K562 (cell line): ENCODE data around the gene HRAS.

Source experiments
- ESRRA ChIP-seq: fragments of 450-650 bp; IDR thresholded peaks from 2 replicates; pipeline ENCODE4 v1.6.1; 2014; ENCODE audit warnings: low read depth, mild to moderate bottlenecking, moderate library complexity, borderline replicate concordance
- FOXK2 ChIP-seq, 2 experiments: fragments of 450-650 bp; IDR thresholded peaks in 1 of 2; conservative IDR thresholded peaks in 1 of 2; 2 replicates each; pipeline ENCODE4 v1.6.1; 2016; ENCODE audit warnings: low read depth in 2 of 2, mild to moderate bottlenecking in 1 of 2
- RAD51 ChIP-seq: fragments of 450-650 bp; IDR thresholded peaks from 2 replicates; pipeline ENCODE4 v1.7.1; 2016; ENCODE audit warnings: low read depth, mild to moderate bottlenecking, borderline replicate concordance
- TF ChIP-seq, protein P1 (sequence below): sonication (generic); formaldehyde crosslinking; IDR thresholded peaks from 2 replicates; pipeline ENCODE4 v1.8.0; 2022; ENCODE audit warnings: mild to moderate bottlenecking, low read depth, missing genetic modification reagents

DNA sequence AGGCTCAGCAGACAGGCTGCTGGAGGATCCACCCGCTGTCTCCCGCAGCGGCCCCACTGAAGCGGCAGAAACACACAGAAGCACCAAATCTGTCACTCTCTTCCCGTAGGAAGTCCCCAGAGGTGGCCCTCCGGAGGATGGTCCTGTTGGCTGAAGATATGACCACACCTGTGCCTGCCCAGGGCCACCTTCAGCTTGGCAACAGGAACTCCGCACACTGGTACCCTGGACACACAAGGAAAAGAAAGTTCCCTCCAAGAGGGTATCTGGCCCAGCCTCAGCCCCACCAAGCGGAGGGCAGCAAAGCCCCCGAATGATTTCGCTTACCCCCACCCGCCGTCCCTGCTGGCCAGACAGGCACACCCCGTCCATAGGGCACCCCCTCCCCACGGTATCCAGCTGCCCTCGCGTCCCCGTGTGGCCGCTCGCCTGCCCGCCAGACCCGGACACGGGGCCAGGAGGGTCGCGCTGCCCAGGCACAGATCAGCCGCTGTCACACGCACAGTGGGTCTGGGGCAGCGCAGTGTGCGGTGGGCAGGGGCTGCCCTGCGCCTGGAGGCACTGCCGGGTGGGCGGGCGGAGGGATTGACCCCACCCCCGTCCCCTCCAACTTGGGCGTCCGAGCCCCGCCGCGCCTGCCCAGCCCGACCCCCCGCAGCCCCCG is 32.4 kb upstream of the HRAS start:
- TF ChIP-seq ESRRA: no peak
- TF ChIP-seq, protein P1, sequence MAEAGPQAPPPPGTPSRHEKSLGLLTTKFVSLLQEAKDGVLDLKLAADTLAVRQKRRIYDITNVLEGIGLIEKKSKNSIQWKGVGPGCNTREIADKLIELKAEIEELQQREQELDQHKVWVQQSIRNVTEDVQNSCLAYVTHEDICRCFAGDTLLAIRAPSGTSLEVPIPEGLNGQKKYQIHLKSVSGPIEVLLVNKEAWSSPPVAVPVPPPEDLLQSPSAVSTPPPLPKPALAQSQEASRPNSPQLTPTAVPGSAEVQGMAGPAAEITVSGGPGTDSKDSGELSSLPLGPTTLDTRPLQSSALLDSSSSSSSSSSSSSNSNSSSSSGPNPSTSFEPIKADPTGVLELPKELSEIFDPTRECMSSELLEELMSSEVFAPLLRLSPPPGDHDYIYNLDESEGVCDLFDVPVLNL: no peak
- no peak for TF ChIP-seq RAD51
- no peak for TF ChIP-seq FOXK2 (conservative IDR thresholded peaks at IDR 0.05 in 1 of 2, IDR thresholded peaks at IDR 0.05 in 1 of 2; ENCODE audit: low read depth in 2 of 2)
